GM19035 (cell line): Measurements from ENCODE around the gene FAT4.

Source experiments
- ATAC-seq: cut with Tn5 transposase; IDR thresholded peaks from one replicate; pipeline ENCODE4 v1.9.1; 2021; ENCODE audit not compliant: unreplicated experiment

FAT4 gene

DNA sequence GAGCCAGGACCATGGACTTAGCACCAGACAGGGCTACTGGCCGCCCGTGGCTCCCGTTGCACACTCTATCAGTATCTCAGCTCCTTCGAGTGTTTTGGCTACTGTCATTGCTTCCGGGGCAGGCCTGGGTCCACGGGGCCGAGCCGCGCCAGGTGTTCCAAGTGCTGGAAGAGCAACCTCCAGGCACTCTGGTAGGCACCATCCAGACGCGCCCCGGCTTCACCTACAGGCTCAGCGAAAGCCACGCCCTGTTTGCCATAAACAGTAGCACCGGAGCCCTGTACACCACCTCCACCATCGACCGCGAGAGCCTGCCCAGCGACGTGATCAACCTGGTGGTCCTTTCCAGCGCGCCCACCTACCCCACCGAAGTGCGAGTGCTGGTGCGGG, 1.6 kb downstream of the FAT4 start:
- no peak for ATAC-seq

DNA sequence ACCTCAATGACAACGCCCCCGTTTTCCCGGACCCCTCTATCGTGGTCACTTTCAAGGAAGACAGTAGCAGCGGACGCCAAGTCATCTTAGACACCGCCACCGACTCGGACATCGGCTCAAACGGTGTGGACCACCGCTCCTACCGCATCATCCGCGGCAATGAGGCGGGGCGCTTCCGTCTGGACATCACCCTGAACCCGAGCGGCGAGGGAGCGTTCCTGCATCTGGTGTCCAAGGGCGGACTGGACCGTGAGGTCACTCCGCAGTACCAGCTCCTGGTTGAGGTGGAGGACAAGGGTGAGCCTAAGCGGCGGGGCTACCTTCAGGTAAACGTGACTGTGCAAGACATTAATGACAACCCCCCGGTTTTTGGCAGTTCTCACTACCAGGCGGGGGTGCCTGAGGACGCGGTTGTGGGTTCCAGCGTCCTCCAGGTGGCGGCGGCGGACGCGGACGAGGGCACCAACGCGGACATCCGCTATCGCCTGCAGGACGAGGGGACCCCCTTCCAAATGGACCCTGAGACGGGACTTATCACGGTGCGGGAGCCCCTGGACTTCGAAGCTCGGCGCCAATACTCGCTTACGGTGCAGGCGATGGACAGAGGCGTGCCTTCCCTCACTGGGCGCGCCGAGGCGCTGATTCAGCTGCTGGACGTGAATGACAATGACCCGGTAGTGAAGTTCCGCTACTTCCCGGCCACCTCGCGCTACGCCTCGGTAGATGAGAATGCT, 2.2 kb downstream of the FAT4 start:
- no peak for ATAC-seq

- no peak for ATAC-seq
These were observed 2.7 kb downstream of the FAT4 start for GRCh38 chr4:125317525-125317877.

DNA sequence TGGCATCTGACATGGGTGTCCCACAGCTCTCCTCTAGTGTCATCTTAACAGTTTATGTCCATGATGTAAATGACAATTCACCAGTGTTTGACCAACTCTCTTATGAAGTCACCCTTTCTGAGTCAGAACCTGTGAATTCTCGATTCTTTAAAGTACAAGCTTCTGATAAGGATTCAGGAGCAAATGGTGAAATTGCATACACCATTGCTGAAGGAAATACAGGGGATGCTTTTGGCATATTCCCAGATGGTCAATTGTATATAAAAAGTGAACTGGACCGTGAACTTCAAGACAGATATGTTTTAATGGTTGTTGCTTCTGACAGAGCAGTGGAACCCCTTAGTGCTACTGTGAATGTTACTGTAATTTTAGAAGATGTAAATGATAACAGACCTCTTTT, 4.6 kb downstream of the FAT4 start:
- ATAC-seq: no peak

- no peak for ATAC-seq
These were observed 7.1 kb downstream of the FAT4 start for GRCh38 chr4:125321709-125322365.

DNA sequence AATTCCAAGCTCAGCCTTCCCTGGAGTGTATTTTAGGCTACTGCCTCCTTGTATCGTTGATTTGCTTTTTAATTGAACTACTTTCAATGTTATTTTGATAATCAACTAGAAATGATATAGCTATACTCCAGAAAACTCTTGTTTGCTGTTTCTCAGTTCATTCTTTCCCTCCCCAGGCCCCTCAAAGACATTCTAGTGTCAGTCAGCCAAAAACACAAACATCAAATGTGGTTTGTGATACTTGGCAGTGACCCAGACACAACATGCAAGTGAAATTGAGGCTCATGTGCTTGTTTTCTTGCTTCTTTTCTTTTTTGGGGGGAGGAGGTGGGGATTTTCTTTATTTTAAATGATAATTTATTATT, 7.6 kb downstream of the FAT4 start:
- no peak for ATAC-seq

DNA sequence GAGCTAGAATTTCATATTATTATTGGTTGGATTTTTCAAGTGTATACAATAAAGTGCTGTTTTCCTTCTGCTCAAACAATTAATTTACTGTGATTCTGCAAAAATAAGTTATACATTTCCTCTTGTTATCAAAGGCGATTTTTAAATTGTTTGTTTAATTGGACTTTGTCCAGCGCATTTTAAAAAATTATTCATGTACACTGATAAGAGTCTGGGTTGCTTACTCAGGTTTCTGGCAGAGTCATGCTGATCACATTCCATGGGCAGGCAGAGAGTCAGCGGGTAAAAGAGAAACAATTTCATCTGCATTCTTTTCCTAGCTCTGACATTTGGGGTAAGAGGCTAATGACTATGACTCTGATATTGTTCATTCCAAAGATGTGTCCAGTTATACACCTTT, 8.9 kb downstream of the FAT4 start:
- ATAC-seq: no peak

GRCh38 chr4:125325733-125326132, 11.0 kb downstream of the FAT4 start:
- no peak for ATAC-seq

- ATAC-seq: no peak
These were observed 16.4 kb downstream of the FAT4 start for GRCh38 chr4:125331116-125331515.

DNA sequence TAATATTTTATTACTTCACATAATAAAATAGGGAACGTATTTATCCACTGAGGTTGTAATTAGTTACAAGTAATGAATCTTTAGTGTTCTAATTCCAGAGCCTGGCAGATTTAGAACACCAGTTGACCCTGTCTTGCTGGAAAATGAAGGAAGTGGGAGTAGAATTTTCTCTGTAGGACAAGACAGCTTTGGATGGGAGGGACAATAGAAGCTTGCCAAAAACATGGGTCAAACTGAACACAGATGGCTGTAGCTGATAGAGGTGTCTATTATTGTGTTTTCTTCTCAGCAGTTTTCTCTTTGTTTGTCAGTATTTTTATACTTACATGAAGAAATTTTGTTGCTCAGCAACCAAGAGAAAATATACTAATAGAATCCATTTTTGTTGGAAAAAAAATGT, 20.2 kb downstream of the FAT4 start:
- no peak for ATAC-seq

- no peak for ATAC-seq
These were observed 24.1 kb downstream of the FAT4 start for GRCh38 chr4:125338814-125339213.

- ATAC-seq: no peak
These were observed 29.4 kb downstream of the FAT4 start for GRCh38 chr4:125344198-125344597.

DNA sequence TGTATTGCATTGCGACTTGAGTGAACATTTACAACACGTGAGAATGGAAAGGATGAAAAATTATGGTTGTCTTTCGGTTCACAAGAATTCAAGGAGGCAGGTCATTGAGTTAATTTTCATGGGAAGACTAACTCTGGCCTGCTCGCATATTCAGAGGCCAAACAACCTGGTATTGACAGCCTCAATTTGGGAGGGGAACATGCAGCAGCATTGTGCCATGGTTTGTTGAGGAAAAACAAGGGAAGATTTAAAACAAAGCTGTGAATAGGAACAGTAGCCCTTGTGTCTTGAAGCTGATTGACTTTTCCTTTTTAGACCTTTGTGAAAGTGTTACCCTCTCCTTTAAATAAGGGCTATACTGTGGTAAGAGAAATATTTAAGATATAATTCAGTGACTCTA, 31.9 kb downstream of the FAT4 start:
- ATAC-seq: no peak

DNA sequence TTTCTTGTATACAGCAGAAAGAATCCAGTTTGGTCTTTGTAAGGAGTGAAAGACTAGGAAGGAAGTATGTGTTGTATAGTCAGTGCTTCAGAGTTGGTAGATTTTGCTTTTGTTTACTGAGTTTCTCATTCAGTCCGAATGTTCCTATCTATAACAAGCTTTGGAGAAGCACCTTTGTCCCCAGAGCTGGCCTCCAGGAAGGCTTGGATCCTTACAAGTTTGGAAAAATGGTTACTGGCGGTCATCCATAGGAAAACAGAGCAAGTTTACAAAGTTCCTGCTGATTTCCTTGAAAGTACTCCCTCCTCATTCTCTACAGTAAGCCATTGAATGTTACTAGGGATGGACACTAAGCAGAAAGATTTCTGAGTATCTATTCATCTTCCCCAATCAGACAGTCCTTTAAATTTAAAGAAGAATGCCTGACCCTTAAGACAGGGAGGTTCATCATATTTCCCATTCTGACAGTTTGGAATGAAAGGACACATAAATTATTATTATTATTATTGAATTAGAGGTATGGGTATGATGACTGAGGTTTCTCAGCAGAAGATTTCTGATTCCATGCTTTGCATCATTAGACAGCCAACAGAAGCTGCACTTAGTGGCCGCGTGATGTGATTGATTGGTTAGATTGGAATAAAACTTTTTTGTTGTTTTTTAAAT, 35.8 kb downstream of the FAT4 start:
- no peak for ATAC-seq

DNA sequence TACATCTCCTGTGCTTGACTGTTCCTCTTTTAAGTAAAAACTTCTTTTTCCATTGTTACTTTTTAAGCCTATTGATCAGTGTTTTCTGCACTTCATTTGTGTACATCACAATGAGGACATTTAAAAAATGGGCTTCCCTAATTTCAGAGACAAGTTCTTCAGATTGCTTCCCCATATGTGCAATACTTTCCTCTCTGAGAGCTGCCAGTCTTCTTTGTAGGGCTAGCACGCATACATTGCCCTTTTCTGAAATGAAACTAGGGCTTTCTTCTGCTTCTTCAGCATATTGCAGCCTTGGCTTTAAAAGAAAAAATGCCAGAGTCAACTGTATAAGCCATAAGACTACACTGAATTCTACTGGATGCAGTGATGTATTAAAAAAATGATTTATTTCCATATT, 37.8 kb downstream of the FAT4 start:
- ATAC-seq: no peak

DNA sequence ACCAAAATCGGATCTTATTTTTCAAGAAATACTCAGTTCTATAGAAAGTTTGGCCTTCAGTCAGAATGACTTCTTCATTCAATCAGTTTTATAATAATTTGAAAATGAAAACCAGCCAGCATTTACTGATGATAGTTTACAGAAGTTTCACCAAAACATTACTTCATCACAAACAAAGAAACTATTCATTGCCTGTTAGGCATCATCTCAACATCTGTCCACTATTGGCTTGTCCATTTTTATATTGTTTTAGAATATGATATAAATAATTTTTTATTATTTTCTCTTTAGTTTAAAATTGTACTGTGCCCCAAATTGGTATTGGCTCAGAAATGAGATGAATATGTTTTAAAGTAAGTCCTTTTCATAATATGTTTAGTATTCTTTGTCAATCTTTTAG, 38.4 kb downstream of the FAT4 start:
- no peak for ATAC-seq

DNA sequence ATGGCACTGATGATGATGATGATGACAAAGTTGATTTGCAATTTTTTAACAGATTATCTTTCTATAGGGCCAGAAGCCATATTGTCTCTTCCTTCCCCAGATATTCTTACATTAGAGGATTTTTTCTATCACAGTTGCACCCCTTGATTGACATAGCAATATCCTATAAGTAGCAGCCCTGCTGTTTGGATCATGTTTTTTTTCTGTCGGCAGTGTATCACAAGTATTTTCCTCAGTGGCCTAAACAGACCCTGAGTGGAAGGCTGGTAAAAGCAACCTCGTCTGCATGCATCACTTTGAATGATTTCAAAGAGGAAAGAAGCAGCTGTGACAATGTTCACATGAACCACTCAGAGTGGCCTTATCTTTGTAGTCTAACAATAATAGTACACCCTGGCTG, 41.0 kb downstream of the FAT4 start:
- no peak for ATAC-seq

DNA sequence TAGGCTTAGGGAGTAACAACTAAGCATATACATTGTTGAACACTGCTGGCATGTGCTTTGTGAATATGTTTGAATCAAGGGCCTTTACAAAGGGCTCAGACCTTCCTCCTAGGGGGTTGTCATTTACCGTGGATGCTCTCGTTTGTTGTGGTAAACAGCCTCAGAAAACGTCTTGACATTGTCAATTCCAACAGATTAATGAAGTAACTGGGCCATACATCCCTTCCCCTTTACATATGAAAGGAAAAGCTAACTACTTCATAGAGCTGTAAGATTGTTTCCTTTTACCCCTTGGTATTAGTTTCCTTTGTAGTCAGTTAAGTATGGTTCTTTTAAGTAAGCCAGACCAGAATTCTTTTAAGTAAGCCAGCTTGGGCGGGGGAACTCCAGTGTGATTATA, 42.9 kb downstream of the FAT4 start:
- ATAC-seq: no peak

DNA sequence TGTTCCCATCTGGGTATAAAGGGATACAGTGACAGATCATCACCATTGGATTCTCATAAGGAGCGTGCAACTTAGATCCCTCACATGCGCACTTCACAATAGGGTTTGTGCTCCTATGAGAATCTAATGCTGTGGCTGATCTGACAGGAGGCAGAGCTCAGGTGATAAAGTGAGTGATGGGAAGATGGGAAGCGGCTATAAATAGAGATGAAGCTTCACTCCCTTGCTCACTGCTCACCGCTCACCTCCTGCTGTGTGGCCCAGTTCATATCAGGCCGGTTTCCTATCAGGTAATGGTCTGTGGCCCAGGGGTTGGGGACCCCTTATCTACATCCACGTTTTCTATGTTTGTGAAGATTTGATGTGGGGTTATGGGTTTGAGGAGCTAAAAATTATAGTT, 43.7 kb downstream of the FAT4 start:
- no peak for ATAC-seq

- ATAC-seq: no peak
These were observed 44.6 kb downstream of the FAT4 start for GRCh38 chr4:125359363-125359762.

GRCh38 chr4:125359960-125360634, 45.3 kb downstream of the FAT4 start:
- ATAC-seq: no peak

GRCh38 chr4:125360727-125361126, 46.0 kb downstream of the FAT4 start:
- ATAC-seq: no peak
